ENCODE data around the gene CDCA5.

GRCh38 chr11:65089621-65090020 lies 5.8 kb upstream of the CDCA5 start:
- TF ChIP-seq TAF1 (IDR thresholded peaks at IDR 0.05; ENCODE audit: low read depth, low read length) (no peak), POLR2A (IDR thresholded peaks at IDR 0.05; ENCODE audit: low read depth, low read length) (no peak)

Data from GM12891 (cell line).